Peyer's patch (tissue), 4 donors: ENCODE measurements around the gene CHST11.

Experiments used
- POLR2A ChIP-seq, 2 donors: fragments of 450-650 bp; IDR thresholded peaks; one replicate each; pipeline ENCODE4 v1.5.1; 2017; ENCODE audit warnings: antibody characterized with exemption in 2 of 2, mild to moderate bottlenecking in 2 of 2, moderate library complexity in 2 of 2
- TF ChIP-seq, protein P1 (sequence below), 6 experiments: fragments of 450-650 bp in 4 of 6; fragments of 200-600 bp in 2 of 6; sonication (generic) in 1 of 6; IDR thresholded peaks; one replicate each; pipeline ENCODE4 v1.5.1; 2017 to 2019; ENCODE audit warnings: antibody characterized with exemption in 6 of 6, mild to moderate bottlenecking in 3 of 6, moderate library complexity in 1 of 6

DNA sequence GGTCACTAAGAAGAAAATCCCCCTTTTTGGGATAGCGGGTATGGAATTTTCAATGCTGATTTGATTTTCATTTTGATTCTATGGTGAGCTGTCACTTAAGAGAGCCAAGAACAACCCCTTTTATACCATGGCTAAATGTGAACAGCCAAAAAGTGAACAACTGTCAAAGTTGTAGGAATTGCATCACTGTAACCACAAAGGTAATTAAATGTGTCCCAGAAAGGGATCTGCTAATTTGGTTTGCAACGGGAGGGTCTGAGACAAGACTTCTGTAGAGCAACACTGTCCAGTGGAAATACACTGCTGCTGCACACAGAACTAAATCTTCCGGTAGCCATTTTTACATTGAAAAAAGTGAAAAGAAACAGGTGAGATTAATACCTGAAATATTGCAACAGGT lies 14.6 kb downstream of the CHST11 start:
- TF ChIP-seq, protein P1, sequence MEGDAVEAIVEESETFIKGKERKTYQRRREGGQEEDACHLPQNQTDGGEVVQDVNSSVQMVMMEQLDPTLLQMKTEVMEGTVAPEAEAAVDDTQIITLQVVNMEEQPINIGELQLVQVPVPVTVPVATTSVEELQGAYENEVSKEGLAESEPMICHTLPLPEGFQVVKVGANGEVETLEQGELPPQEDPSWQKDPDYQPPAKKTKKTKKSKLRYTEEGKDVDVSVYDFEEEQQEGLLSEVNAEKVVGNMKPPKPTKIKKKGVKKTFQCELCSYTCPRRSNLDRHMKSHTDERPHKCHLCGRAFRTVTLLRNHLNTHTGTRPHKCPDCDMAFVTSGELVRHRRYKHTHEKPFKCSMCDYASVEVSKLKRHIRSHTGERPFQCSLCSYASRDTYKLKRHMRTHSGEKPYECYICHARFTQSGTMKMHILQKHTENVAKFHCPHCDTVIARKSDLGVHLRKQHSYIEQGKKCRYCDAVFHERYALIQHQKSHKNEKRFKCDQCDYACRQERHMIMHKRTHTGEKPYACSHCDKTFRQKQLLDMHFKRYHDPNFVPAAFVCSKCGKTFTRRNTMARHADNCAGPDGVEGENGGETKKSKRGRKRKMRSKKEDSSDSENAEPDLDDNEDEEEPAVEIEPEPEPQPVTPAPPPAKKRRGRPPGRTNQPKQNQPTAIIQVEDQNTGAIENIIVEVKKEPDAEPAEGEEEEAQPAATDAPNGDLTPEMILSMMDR (IDR thresholded peaks at IDR 0.05), result no peak
- no peak for TF ChIP-seq POLR2A (IDR thresholded peaks at IDR 0.05)
